HepG2 (cell line): ENCODE measurements around the gene RASSF4. TPM values are rescaled to one million over a fixed set of nuclear protein-coding genes. Genes with fewer than 3 reads are reported as not detected.

ENCODE experiments used
- ATAC-seq: fragments of 200-7000 bp; cut with Tn5 transposase; 3 replicates; pipeline ENCODE4 v1.9.1; 2020; ENCODE audit warnings: mild to moderate bottlenecking, moderate library complexity
- BruUV-seq: library from RNA; stranded (reverse); fragments of 400-500 nt; replicated peaks from 2 replicates; lab custom pipeline; 2021; lab: Mats Ljungman, UMichigan
- CTCF ChIA-PET: fragments of 300-600 bp; formaldehyde crosslinking; extraction: SDS; loops from one replicate; lab custom pipeline; 2021; ENCODE audit warnings: low total read pairs, inconsistent platforms, low intra/inter-chr PET ratio; lab: Yijun Ruan, JAX
- POLR2A ChIA-PET: fragments of 350-600 bp; sonication (Branson Sonifier 250); formaldehyde crosslinking; loops from one replicate; lab custom pipeline; 2020; ENCODE audit warnings: antibody characterized with exemption, inconsistent platforms; lab: Yijun Ruan, JAX
- DNase-seq: peaks from one replicate; pipeline ENCODE4 v3.0.0-alpha.2; 2015; ENCODE audit warnings: low spot score
- FAIRE-seq: peaks from 3 replicates; lab custom pipeline; 2011; peaks lifted over from hg19 to GRCh38; lab: Jason Lieb, UNC
- H2AFZ ChIP-seq: one replicate; pipeline ENCODE4 v1.6.1; 2011; ENCODE audit warnings: low read length, inconsistent platforms
- H3K27ac ChIP-seq: fragments of 300-600 bp; 3 replicates; pipeline ENCODE4 v1.8.0; 2011; ENCODE audit warnings: mixed run types, mild to moderate bottlenecking, mixed read lengths, low read length, inconsistent platforms; ENCODE audit not compliant: insufficient read depth; ENCODE audit errors: extremely low read length
- H3K27me3 ChIP-seq, 2 experiments: fragments of 200-600 bp in 1 of 2; 2 replicates in 1 of 2; 3 replicates in 1 of 2; pipeline versions ENCODE4 v1.6.0 to v1.8.0; 2011; ENCODE audit warnings: low read length in 2 of 2, mild to moderate bottlenecking in 2 of 2, moderate library complexity in 2 of 2, inconsistent platforms in 1 of 2; ENCODE audit not compliant: insufficient read depth in 2 of 2, control insufficient read depth in 1 of 2
- H3K36me3 ChIP-seq, 2 experiments: fragments of 200-600 bp in 1 of 2; replicated peaks in 1 of 2; 2 replicates in 1 of 2; 3 replicates in 1 of 2; pipeline versions ENCODE4 v1.5.1 to v1.8.0; 2011; ENCODE audit warnings: low read length in 2 of 2, inconsistent platforms in 1 of 2; ENCODE audit not compliant: insufficient read depth in 2 of 2, control insufficient read depth in 1 of 2
- H3K4me1 ChIP-seq: 2 replicates; pipeline ENCODE4 v1.5.1; 2012; ENCODE audit warnings: low read length, inconsistent platforms; ENCODE audit not compliant: insufficient read depth
- H3K4me2 ChIP-seq: 2 replicates; pipeline ENCODE4 v1.6.0; 2011; ENCODE audit warnings: low read depth, low read length, inconsistent platforms
- H3K4me3 ChIP-seq, 3 experiments: fragments of 200-600 bp in 1 of 3; sonication (generic), shearing (Covaris generic) in 1 of 3; replicated peaks in 1 of 3; 2 replicates each; pipeline ENCODE4 v1.5.1; 2011 to 2016; ENCODE audit warnings: low read length in 3 of 3, inconsistent platforms in 2 of 3, low read depth in 2 of 3, mild to moderate bottlenecking in 2 of 3, control low read depth in 1 of 3, mixed read lengths in 1 of 3; ENCODE audit not compliant: insufficient read depth in 1 of 3
- H3K79me2 ChIP-seq: one replicate; pipeline ENCODE4 v1.6.1; 2011; ENCODE audit warnings: low read length, inconsistent platforms; ENCODE audit not compliant: insufficient read depth
- H3K9ac ChIP-seq: 2 replicates; pipeline ENCODE4 v1.6.0; 2011; ENCODE audit warnings: mild to moderate bottlenecking, low read depth, low read length, inconsistent platforms; ENCODE audit not compliant: insufficient read depth
- H3K9me3 ChIP-seq: 2 replicates; pipeline ENCODE4 v1.5.1; 2012; ENCODE audit warnings: mild to moderate bottlenecking, low read length
- H4K20me1 ChIP-seq: 2 replicates; pipeline ENCODE4 v1.6.0; 2011; ENCODE audit warnings: inconsistent platforms, mild to moderate bottlenecking, low read length, moderate library complexity; ENCODE audit not compliant: insufficient read depth
- CREBL2 ChIP-seq: sonication (generic); formaldehyde crosslinking; IDR thresholded peaks from 2 replicates; pipeline ENCODE4 v1.8.1; 2023; ENCODE audit warnings: missing genetic modification reagents, mild to moderate bottlenecking, borderline replicate concordance
- CTCF ChIP-seq: sonication (generic); formaldehyde crosslinking; IDR thresholded peaks from 2 replicates; pipeline ENCODE4 v1.5.0; 2020; ENCODE audit warnings: mild to moderate bottlenecking, missing genetic modification reagents, moderate library complexity
- DNMT1 ChIP-seq: sonication (generic); formaldehyde crosslinking; IDR thresholded peaks from 2 replicates; pipeline ENCODE4 v1.5.1; 2020; ENCODE audit warnings: mild to moderate bottlenecking, missing genetic modification reagents
- ETS1 ChIP-seq: sonication (generic); formaldehyde crosslinking; IDR thresholded peaks from 2 replicates; pipeline ENCODE4 v1.4.0; 2020; ENCODE audit warnings: missing genetic modification reagents
- HMG20A ChIP-seq: IDR thresholded peaks from 2 replicates; pipeline ENCODE4 v1.6.1; 2016; ENCODE audit warnings: borderline replicate concordance
- IRF1 ChIP-seq: sonication (generic); formaldehyde crosslinking; IDR thresholded peaks from 2 replicates; pipeline ENCODE4 v1.4.0; 2020; ENCODE audit warnings: low read depth, mild to moderate bottlenecking, missing genetic modification reagents
- MXD1 ChIP-seq: sonication (generic); formaldehyde crosslinking; IDR thresholded peaks from 2 replicates; pipeline ENCODE4 v1.4.0; 2020; ENCODE audit warnings: mild to moderate bottlenecking, missing genetic modification reagents
- PHF20 ChIP-seq: sonication (generic); formaldehyde crosslinking; IDR thresholded peaks from 2 replicates; pipeline ENCODE4 v1.5.0; 2020; ENCODE audit warnings: mild to moderate bottlenecking, missing genetic modification reagents
- PRMT3 ChIP-seq: sonication (generic); formaldehyde crosslinking; IDR thresholded peaks from 2 replicates; pipeline ENCODE4 v1.8.1; 2022; ENCODE audit warnings: low read depth, mild to moderate bottlenecking, moderate library complexity, missing genetic modification reagents, borderline replicate concordance
- RAD51 ChIP-seq: fragments of 450-650 bp; IDR thresholded peaks from 2 replicates; pipeline ENCODE4 v1.6.1; 2016; ENCODE audit warnings: borderline replicate concordance
- TFDP1 ChIP-seq: IDR thresholded peaks from 2 replicates; pipeline ENCODE4 v1.6.1; 2016; ENCODE audit warnings: missing compliant biosample characterization, missing genetic modification reagents, borderline replicate concordance
- ZBTB38 ChIP-seq: sonication (generic); formaldehyde crosslinking; IDR thresholded peaks from 2 replicates; pipeline ENCODE4 v1.5.1; 2020; ENCODE audit warnings: mild to moderate bottlenecking, missing genetic modification reagents
- ZFP82 ChIP-seq: sonication (generic); formaldehyde crosslinking; IDR thresholded peaks from 2 replicates; pipeline ENCODE4 v1.5.1; 2020; ENCODE audit warnings: mild to moderate bottlenecking, missing genetic modification reagents, borderline replicate concordance
- ZNF230 ChIP-seq: sonication (generic); formaldehyde crosslinking; IDR thresholded peaks from 2 replicates; pipeline ENCODE4 v1.4.0; 2020; ENCODE audit warnings: mild to moderate bottlenecking, missing genetic modification reagents
- ZNF263 ChIP-seq: sonication (generic); formaldehyde crosslinking; IDR thresholded peaks from 2 replicates; pipeline ENCODE4 v1.4.0; 2020; ENCODE audit warnings: missing genetic modification reagents
- ZNF331 ChIP-seq: sonication (generic); formaldehyde crosslinking; IDR thresholded peaks from 2 replicates; pipeline ENCODE4 v1.4.0; 2020; ENCODE audit warnings: missing genetic modification reagents
- ZNF383 ChIP-seq: sonication (generic); formaldehyde crosslinking; IDR thresholded peaks from 2 replicates; pipeline ENCODE4 v1.4.0; 2020; ENCODE audit warnings: missing genetic modification reagents, mild to moderate bottlenecking, borderline replicate concordance
- ZNF414 ChIP-seq: sonication (generic); formaldehyde crosslinking; IDR thresholded peaks from 2 replicates; pipeline ENCODE4 v1.5.0; 2020; ENCODE audit warnings: missing genetic modification reagents
- WGBS: methylation state at CpG from one replicate; pipeline ENCODE4 v1.1.6; 2017; ENCODE audit warnings: low lambda C conversion rate; 5-methylcytosine and 5-hydroxymethylcytosine counted together
- in situ Hi-C: cut with HindIII; loops from 2 replicates; pipeline ENCODE4 v1.10.0; 2017; ENCODE audit warnings: low pct_unique_long_range_greater_than_20kb; ENCODE audit not compliant: extremely low pct_ligation_motif_present
- intact Hi-C: fragments of 100-400 bp; cut with micrococcal nuclease; formaldehyde crosslinking; loops from one replicate; pipeline ENCODE4 v1.10.0; 2022; ENCODE audit not compliant: unreplicated experiment
- polyA plus RNA-seq, 8 experiments: library from polyadenylated mRNA; depleted of rRNA in 3 of 8; stranded (reverse) in 7 of 8; unstranded in 1 of 8; fragments of >200 nt; fragmentation: Illumina TruSeq in 4 of 8; extraction: Trizol in 4 of 8; gene quantifications; 2 replicates each; pipeline versions ENCODE4 v1.2.1 to v1.2.3, GENCODE V29; 2011 to 2016; ENCODE audit warnings: low read depth in 4 of 8, missing spikeins in 1 of 8, mixed read lengths in 1 of 8; ENCODE audit not compliant: insufficient read depth in 1 of 8
- total RNA-seq, 5 experiments: library from RNA; depleted of rRNA; stranded (reverse); fragments of >200 nt; fragmentation: Illumina TruSeq; extraction: Trizol; gene quantifications; 2 replicates each; pipeline ENCODE4 v1.2.3, GENCODE V29; 2016; ENCODE audit warnings: low read depth in 1 of 5

RASSF4 gene
- total and polyA plus RNA-seq, 2 of the 13 experiments (the other 11 are each of a cell fraction or from before 2014, with no cell fraction given) = 34.0 to 51.7 TPM

- H3K9me3 ChIP-seq = peaks cover 8% of the 10 kb centered on the region
- H3K9ac ChIP-seq = no peak overlapping the region
- no peak overlapping the region for H3K4me3 ChIP-seq
- H3K27me3 ChIP-seq = no peaks in the 10 kb centered on the region
- ChIA-PET POLR2A (interaction anchor here (1.3 to 5.9 kb wide), 4 partner anchors 13 to 47 kb away, joined by 3 to 84 read pairs (median 8); partner anchors contain the start of gene RASSF4), CTCF (interaction anchor here (1.7 kb wide), 1 partner anchor 27 kb away, joined by 5 read pairs; no protein-coding TSS in a partner anchor)
- no peaks in the 10 kb centered on the region for H4K20me1 ChIP-seq
- no peak overlapping the region for H3K27ac ChIP-seq
- WGBS = 83% methylated on average over 1 of the region's 1 CpG
- H3K79me2 ChIP-seq = no peaks in the 10 kb centered on the region
- intact Hi-C loops (no loop called here), in situ Hi-C loops (no loop called here)
- FAIRE-seq = no peak
- no peaks in the 10 kb centered on the region for H3K36me3 ChIP-seq
- no TSS peak for BruUV-seq
- no peak for DNase-seq
- no peak overlapping the region for H2AFZ ChIP-seq
- no peak overlapping the region for H3K4me2 ChIP-seq
- peaks cover 85% of the 10 kb centered on the region for H3K4me1 ChIP-seq
- no peak for ATAC-seq
- no peak for TF ChIP-seq ZFP82 (CRISPR knock-in tag)
- no peak for TF ChIP-seq ZNF383 (CRISPR knock-in tag)
- no peak for TF ChIP-seq ZNF263
- TF ChIP-seq RAD51 = no peak
- TF ChIP-seq ZNF331 (CRISPR knock-in tag) = no peak
- TF ChIP-seq HMG20A (CRISPR knock-in tag) = no peak
- TF ChIP-seq ETS1 (CRISPR knock-in tag) = no peak
- no peak for TF ChIP-seq CREBL2
- TF ChIP-seq MXD1 (CRISPR knock-in tag) = no peak
- no peak for TF ChIP-seq PRMT3 (CRISPR knock-in tag)
- no peak for TF ChIP-seq ZBTB38 (CRISPR knock-in tag)
- TF ChIP-seq CTCF = no peak
- no peak for TF ChIP-seq PHF20 (CRISPR knock-in tag)
- no peak for TF ChIP-seq ZNF414 (CRISPR knock-in tag)
- TF ChIP-seq ZNF230 (CRISPR knock-in tag) = no peak
- TF ChIP-seq IRF1 (CRISPR knock-in tag) = no peak
- no peak for TF ChIP-seq TFDP1 (CRISPR knock-in tag)
- no peak for TF ChIP-seq DNMT1
Measured at GRCh38 chr10:44948642-44949041, 11.0 kb upstream of the RASSF4 start.
